Measurements from ENCODE around the gene MYH14. TPM values are rescaled to one million over a fixed set of nuclear protein-coding genes. Genes with fewer than 3 reads are reported as not detected.

Gene MYH14
- total and polyA plus RNA-seq, 2 of the 13 experiments (the other 11 are each of a cell fraction or from before 2014, with no cell fraction given), result 5.5 to 5.8 TPM

GRCh38 chr19:50264483-50265186, 61.2 kb downstream of the MYH14 start:
- no peaks in the 10 kb centered on the region for H4K20me1 ChIP-seq (ENCODE audit: insufficient read depth, low read length)
- no peaks in the 10 kb centered on the region for H3K9me3 ChIP-seq (ENCODE audit: low read length)
- no peaks in the 10 kb centered on the region; a peak in 2 of 5 replicates for H3K36me3 ChIP-seq (replicated peaks in 1 of 2; ENCODE audit: control insufficient read depth in 1 of 2, insufficient read depth in 2 of 2, low read length in 2 of 2)
- intact Hi-C loops (cut with micrococcal nuclease; ENCODE audit: unreplicated experiment), result loop anchor here (5.0 kb wide), 1 partner anchor 63 kb away; the partner anchor contains the start of gene KCNC3
- H2AFZ ChIP-seq (ENCODE audit: low read length), result no peak overlapping the region
- BruUV-seq (replicated peaks), result no TSS peak
- DNase-seq (ENCODE audit: low spot score) (peak; percentile 45), FAIRE-seq (no peak), ATAC-seq (peak; percentile 66)
- ChIA-PET POLR2A (interaction anchor here (0.9 kb wide), 1 partner anchor 23 kb away, joined by 4 read pairs; no protein-coding TSS in a partner anchor), CTCF (ENCODE audit: low intra/inter-chr PET ratio, low total read pairs) (interaction anchor here (1.1 kb wide), 1 partner anchor 519 kb away, joined by 3 read pairs; no protein-coding TSS in a partner anchor)
- no peak overlapping the region for H3K9ac ChIP-seq (ENCODE audit: insufficient read depth, low read depth, low read length)
- WGBS (ENCODE audit: low lambda C conversion rate), result 73% methylated on average over 5 of the region's 8 CpGs
- no peaks in the 10 kb centered on the region for H3K79me2 ChIP-seq (ENCODE audit: insufficient read depth, low read length)
- H3K4me2 ChIP-seq (ENCODE audit: low read depth, low read length), result no peak overlapping the region
- TF ChIP-seq MAFF (IDR thresholded peaks at IDR 0.05; ENCODE audit: low read depth, low read length), result no peak
- TF ChIP-seq ZNF652 (CRISPR knock-in tag; IDR thresholded peaks at IDR 0.05; ENCODE audit: borderline replicate concordance, low read depth), result peak; percentile 78
- peak; percentile 32; the same call in 1 of the 2 replicates for TF ChIP-seq RAD51 (IDR thresholded peaks at IDR 0.05; ENCODE audit: borderline replicate concordance)
- TF ChIP-seq CAMTA2 (CRISPR knock-in tag; IDR thresholded peaks at IDR 0.05; ENCODE audit: borderline replicate concordance), result no peak
- 0 out of 2 replicates have a peak, but pooled peaks have one; percentile 28 for TF ChIP-seq CHD4 (IDR thresholded peaks at IDR 0.05; ENCODE audit: borderline replicate concordance, low read length)
- TF ChIP-seq NFYB (CRISPR knock-in tag; IDR thresholded peaks at IDR 0.05), result peak; percentile 58; the same call in 1 of the 2 replicates
- peak; percentile 67 for TF ChIP-seq CTCF (CRISPR knock-in tag; IDR thresholded peaks at IDR 0.05)
- peak; percentile 95 for TF ChIP-seq CREB1 (IDR thresholded peaks at IDR 0.05)
- TF ChIP-seq CREB1 (CRISPR knock-in tag; IDR thresholded peaks at IDR 0.05), result no peak
- peak; percentile 63; the same call in 1 of the 2 replicates for TF ChIP-seq SMC3 (IDR thresholded peaks at IDR 0.05; ENCODE audit: low read length)
- 0 out of 2 replicates have a peak, but pooled peaks have one; percentile 14 for TF ChIP-seq ZBTB21 (CRISPR knock-in tag; IDR thresholded peaks at IDR 0.05)
- no peak for TF ChIP-seq GATAD2A (CRISPR knock-in tag; IDR thresholded peaks at IDR 0.05)
- peak; percentile 35; the same call in 1 of the 2 replicates for TF ChIP-seq USF2 (IDR thresholded peaks at IDR 0.05; ENCODE audit: low read depth, low read length)
- TF ChIP-seq USF2 (CRISPR knock-in tag; IDR thresholded peaks at IDR 0.05; ENCODE audit: borderline replicate concordance), result peak; percentile 76; the same call in 1 of the 2 replicates
- peak; percentile 20 for TF ChIP-seq TEAD3 (CRISPR knock-in tag; optimal IDR thresholded peaks at IDR 0.05; ENCODE audit: borderline replicate concordance)
- peak; percentile 64 for TF ChIP-seq ATF7 (IDR thresholded peaks at IDR 0.05)
- TF ChIP-seq ATF7 (CRISPR knock-in tag; IDR thresholded peaks at IDR 0.05), result no peak
- TF ChIP-seq NFYC (CRISPR knock-in tag; IDR thresholded peaks at IDR 0.05), result peak; percentile 66
- peak; percentile 61; the same call in 1 of the 2 replicates for TF ChIP-seq RAD21 (CRISPR knock-in tag; IDR thresholded peaks at IDR 0.05)
- TF ChIP-seq STAG1 (CRISPR knock-in tag; IDR thresholded peaks at IDR 0.05), result peak; percentile 65
- TF ChIP-seq SIN3A (IDR thresholded peaks at IDR 0.05; ENCODE audit: borderline replicate concordance, low read depth, low read length), result no peak
- 0 out of 2 replicates have a peak, but pooled peaks have one; percentile 12 for TF ChIP-seq SALL1 (CRISPR knock-in tag; IDR thresholded peaks at IDR 0.05)
- H3K4me3 ChIP-seq (replicated peaks in 1 of 3; ENCODE audit: insufficient read depth in 1 of 3, low read depth in 2 of 3, low read length in 3 of 3), result no peak overlapping the region
- H3K27me3 ChIP-seq (ENCODE audit: control insufficient read depth in 1 of 2, insufficient read depth in 2 of 2, low read length in 2 of 2), result no peaks in the 10 kb centered on the region
- H3K27ac ChIP-seq (ENCODE audit: extremely low read length, insufficient read depth, low read length), result no peak overlapping the region
- in situ Hi-C loops (cut with HindIII; ENCODE audit: extremely low pct_ligation_motif_present, low pct_unique_long_range_greater_than_20kb), result loop anchor here (5.0 kb wide), 1 partner anchor 63 kb away; the partner anchor contains the start of gene KCNC3
- peaks cover 12% of the 10 kb centered on the region for H3K4me1 ChIP-seq (ENCODE audit: insufficient read depth, low read length)
